CD14-positive monocyte (primary cell): Measurements from ENCODE around the gene PUM2. TPM values are rescaled to one million over a fixed set of nuclear protein-coding genes. Genes with fewer than 3 reads are reported as not detected.

Source experiments
- DNase-seq, 3 donors: peaks; one replicate each; pipeline ENCODE4 v3.0.0-alpha.2; 2011 to 2022
- H2AFZ ChIP-seq: 2 replicates; pipeline ENCODE4 v1.6.0; 2012; ENCODE audit warnings: mild to moderate bottlenecking, low read depth, low read length, inconsistent platforms; ENCODE audit not compliant: insufficient read depth, poor library complexity, severe bottlenecking
- H3K27ac ChIP-seq, 2 donors: 1 replicate in 1 of 2; 2 replicates in 1 of 2; pipeline ENCODE4 v1.5.1; 2012 to 2013; ENCODE audit warnings: low read length in 2 of 2, control low read depth in 1 of 2, inconsistent platforms in 1 of 2, low read depth in 1 of 2, mild to moderate bottlenecking in 1 of 2
- H3K27me3 ChIP-seq, 2 donors: one replicate each; pipeline versions ENCODE4 v1.6.0 to v1.6.1; 2011 to 2013; ENCODE audit warnings: low read length in 2 of 2; ENCODE audit not compliant: control insufficient read depth in 2 of 2, insufficient read depth in 2 of 2
- H3K36me3 ChIP-seq, 2 donors: replicated peaks in 1 of 2; 1 replicate in 1 of 2; 2 replicates in 1 of 2; pipeline versions ENCODE4 v1.5.1 to v1.6.1; 2012 to 2013; ENCODE audit warnings: low read length in 2 of 2, control low read depth in 1 of 2, inconsistent platforms in 1 of 2, mild to moderate bottlenecking in 1 of 2; ENCODE audit not compliant: insufficient read depth in 2 of 2, control insufficient read depth in 1 of 2
- H3K4me1 ChIP-seq, 2 donors: 1 replicate in 1 of 2; 2 replicates in 1 of 2; pipeline versions ENCODE4 v1.5.1 to v1.6.1; 2012 to 2013; ENCODE audit warnings: low read length in 2 of 2, control low read depth in 1 of 2, inconsistent platforms in 1 of 2, mild to moderate bottlenecking in 1 of 2, moderate library complexity in 1 of 2; ENCODE audit not compliant: insufficient read depth in 2 of 2, control insufficient read depth in 1 of 2
- H3K4me2 ChIP-seq: replicated peaks from 2 replicates; pipeline ENCODE3; 2012; ENCODE audit warnings: low read length, moderate library complexity, mild to moderate bottlenecking; ENCODE audit not compliant: poor library complexity, severe bottlenecking; ENCODE audit errors: extremely low read depth
- H3K4me3 ChIP-seq, 3 experiments: fragments of 200-600 bp in 1 of 3; sonication (generic) in 1 of 3; replicated peaks in 1 of 3; 1 replicate in 2 of 3; 2 replicates in 1 of 3; pipeline ENCODE4 v1.5.1; 2011 to 2013; ENCODE audit warnings: low read length in 3 of 3, mild to moderate bottlenecking in 3 of 3, control low read depth in 2 of 3, low read depth in 2 of 3, inconsistent platforms in 1 of 3, moderate library complexity in 1 of 3
- H3K79me2 ChIP-seq: 2 replicates; pipeline ENCODE4 v1.6.0; 2012; ENCODE audit warnings: mild to moderate bottlenecking, control low read depth, inconsistent platforms, low read length, moderate library complexity; ENCODE audit not compliant: insufficient read depth
- H3K9ac ChIP-seq: 2 replicates; pipeline ENCODE4 v1.6.0; 2017; ENCODE audit warnings: low read length, mild to moderate bottlenecking; ENCODE audit not compliant: insufficient read depth, poor library complexity, severe bottlenecking
- H3K9me3 ChIP-seq, 2 donors: replicated peaks in 1 of 2; 1 replicate in 1 of 2; 2 replicates in 1 of 2; pipeline versions ENCODE4 v1.5.1 to v1.6.1; 2012 to 2013; ENCODE audit warnings: low read length in 2 of 2, control low read depth in 1 of 2; ENCODE audit not compliant: control insufficient read depth in 1 of 2, insufficient read depth in 1 of 2
- H4K20me1 ChIP-seq: 2 replicates; pipeline ENCODE4 v1.6.0; 2012; ENCODE audit warnings: mild to moderate bottlenecking, low read length, control low read depth, moderate library complexity; ENCODE audit not compliant: insufficient read depth
- H3K27ac Mint-ChIP-seq, 7 donors: one replicate each; pipeline ENCODE4 v1.8.0; 2020; ENCODE audit warnings: mild to moderate bottlenecking in 7 of 7, mixed read lengths in 7 of 7, moderate library complexity in 6 of 7, inconsistent platforms in 2 of 7
- H3K27me3 Mint-ChIP-seq, 3 donors: one replicate each; pipeline ENCODE4 v1.8.0; 2021 to 2022; ENCODE audit warnings: low read depth in 3 of 3, mild to moderate bottlenecking in 3 of 3, mixed read lengths in 3 of 3, moderate library complexity in 3 of 3, inconsistent platforms in 1 of 3
- H3K36me3 Mint-ChIP-seq, 2 donors: one replicate each; pipeline ENCODE4 v1.8.0; 2020; ENCODE audit warnings: mixed read lengths in 2 of 2, inconsistent platforms in 1 of 2, mild to moderate bottlenecking in 1 of 2
- H3K4me1 Mint-ChIP-seq: one replicate; pipeline ENCODE4 v1.8.0; 2020; ENCODE audit warnings: mild to moderate bottlenecking, mixed read lengths
- H3K4me3 Mint-ChIP-seq, 2 donors: one replicate each; pipeline ENCODE4 v1.8.0; 2020; ENCODE audit warnings: mild to moderate bottlenecking in 2 of 2, mixed read lengths in 2 of 2, moderate library complexity in 1 of 2
- H3K9me3 Mint-ChIP-seq, 7 donors: one replicate each; pipeline ENCODE4 v1.8.0; 2020 to 2022; ENCODE audit warnings: mixed read lengths in 7 of 7, mild to moderate bottlenecking in 6 of 7, moderate library complexity in 6 of 7, inconsistent platforms in 2 of 7
- CTCF ChIP-seq: fragments of 200-600 bp; IDR thresholded peaks from one replicate; pipeline ENCODE4 v1.8.0; 2022; ENCODE audit warnings: antibody characterized with exemption, mild to moderate bottlenecking
- WGBS: methylation state at CpG from one replicate; pipeline ENCODE4 v1.1.5; 2013; ENCODE audit warnings: missing lambda C conversion rate; ENCODE audit not compliant: insufficient coverage; 5-methylcytosine and 5-hydroxymethylcytosine counted together
- intact Hi-C, 2 donors: fragments of 100-400 bp; cut with micrococcal nuclease; formaldehyde crosslinking; loops; one replicate each; pipeline versions ENCODE4 v1.15.0 to v1.15.1; 2023
- polyA plus RNA-seq, 3 donors: library from polyadenylated mRNA; depleted of rRNA in 1 of 3; unstranded in 2 of 3; stranded (reverse) in 1 of 3; fragments of 300-500 nt in 2 of 3; fragments of >200 nt in 1 of 3; fragmentation: Illumina TruSeq in 2 of 3; gene quantifications; 1 replicate in 2 of 3; 2 replicates in 1 of 3; pipeline ENCODE4 v1.2.3, GENCODE V29; 2012 to 2021

Gene PUM2
- polyA plus RNA-seq, 3 donors, result 7.2 to 22.4 (median 8.3) TPM

GRCh38 chr2:20391951-20392699 lies 41.5 kb upstream of the PUM2 start:
- DNase-seq, result no peak
- Histone ChIP-seq H2AFZ (no peak overlapping the region), H3K4me2 (no peak overlapping the region), H3K79me2 (no peaks in the 10 kb centered on the region), H3K27ac (no peak overlapping the region), H4K20me1 (no peaks in the 10 kb centered on the region), H3K27me3 (no peaks in the 10 kb centered on the region), H3K9ac (no peak overlapping the region), H3K4me1 (no peaks in the 10 kb centered on the region), H3K36me3 (no peaks in the 10 kb centered on the region), H3K4me3 (no peak overlapping the region), H3K9me3 (no peaks in the 10 kb centered on the region)
- no peak overlapping the region for H3K4me3 Mint-ChIP-seq
- no peaks in the 10 kb centered on the region for H3K4me1 Mint-ChIP-seq
- H3K27ac Mint-ChIP-seq, result no peak overlapping the region
- TF ChIP-seq CTCF, result no peak
- peaks cover 0 to 3% (median 0%) of the 10 kb centered on the region in 7 donors for H3K9me3 Mint-ChIP-seq
- H3K27me3 Mint-ChIP-seq, result peaks cover 2 to 13% (median 6%) of the 10 kb centered on the region in 3 donors
- 92% methylated on average over 7 of the region's 8 CpGs for WGBS
- no peaks in the 10 kb centered on the region for H3K36me3 Mint-ChIP-seq
- intact Hi-C loops, result no loop called here

GRCh38 chr2:20390524-20391123 lies 40.0 kb upstream of the PUM2 start:
- Histone ChIP-seq H3K4me3 (no peak overlapping the region), H2AFZ (no peak overlapping the region), H3K4me2 (no peak overlapping the region), H3K4me1 (no peaks in the 10 kb centered on the region), H4K20me1 (no peaks in the 10 kb centered on the region), H3K27ac (no peak overlapping the region), H3K36me3 (no peaks in the 10 kb centered on the region), H3K27me3 (no peaks in the 10 kb centered on the region), H3K79me2 (no peaks in the 10 kb centered on the region), H3K9ac (no peak overlapping the region), H3K9me3 (no peaks in the 10 kb centered on the region)
- Mint-ChIP-seq H3K27ac (no peak overlapping the region), H3K9me3 (peaks cover 0 to 3% (median 0%) of the 10 kb centered on the region in 7 donors), H3K27me3 (peaks cover 3 to 12% (median 3%) of the 10 kb centered on the region in 3 donors), H3K36me3 (no peaks in the 10 kb centered on the region), H3K4me3 (no peak overlapping the region), H3K4me1 (no peaks in the 10 kb centered on the region)
- intact Hi-C loops, result no loop called here
- DNase-seq, result no peak
- WGBS, result 84% methylated on average over 5 of the region's 7 CpGs
- TF ChIP-seq CTCF, result no peak
